Stimulated activated CD4-positive, alpha-beta T cell treated with anti-CD3 and anti-CD28 coated beads, Interleukin-15, amount 100 ng/mL, for 1 hour (primary cell): ENCODE data around the gene GPR160.
A peak's percentile ranks its signal among the peaks of the same experiment; 100 is the strongest.
"Not testable (repeated sequence)": the region's sequence is repeated elsewhere in the genome, so short reads cannot be mapped to it uniquely, and the experiment has no call there.

ENCODE experiments used
- DNase-seq, 2 donors: peaks; one replicate each; pipeline ENCODE4 v3.0.0-alpha.2; 2020; ENCODE audit warnings: low read depth in 1 of 2, low spot score in 1 of 2

Gene GPR160, protein sequence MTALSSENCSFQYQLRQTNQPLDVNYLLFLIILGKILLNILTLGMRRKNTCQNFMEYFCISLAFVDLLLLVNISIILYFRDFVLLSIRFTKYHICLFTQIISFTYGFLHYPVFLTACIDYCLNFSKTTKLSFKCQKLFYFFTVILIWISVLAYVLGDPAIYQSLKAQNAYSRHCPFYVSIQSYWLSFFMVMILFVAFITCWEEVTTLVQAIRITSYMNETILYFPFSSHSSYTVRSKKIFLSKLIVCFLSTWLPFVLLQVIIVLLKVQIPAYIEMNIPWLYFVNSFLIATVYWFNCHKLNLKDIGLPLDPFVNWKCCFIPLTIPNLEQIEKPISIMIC

DNA sequence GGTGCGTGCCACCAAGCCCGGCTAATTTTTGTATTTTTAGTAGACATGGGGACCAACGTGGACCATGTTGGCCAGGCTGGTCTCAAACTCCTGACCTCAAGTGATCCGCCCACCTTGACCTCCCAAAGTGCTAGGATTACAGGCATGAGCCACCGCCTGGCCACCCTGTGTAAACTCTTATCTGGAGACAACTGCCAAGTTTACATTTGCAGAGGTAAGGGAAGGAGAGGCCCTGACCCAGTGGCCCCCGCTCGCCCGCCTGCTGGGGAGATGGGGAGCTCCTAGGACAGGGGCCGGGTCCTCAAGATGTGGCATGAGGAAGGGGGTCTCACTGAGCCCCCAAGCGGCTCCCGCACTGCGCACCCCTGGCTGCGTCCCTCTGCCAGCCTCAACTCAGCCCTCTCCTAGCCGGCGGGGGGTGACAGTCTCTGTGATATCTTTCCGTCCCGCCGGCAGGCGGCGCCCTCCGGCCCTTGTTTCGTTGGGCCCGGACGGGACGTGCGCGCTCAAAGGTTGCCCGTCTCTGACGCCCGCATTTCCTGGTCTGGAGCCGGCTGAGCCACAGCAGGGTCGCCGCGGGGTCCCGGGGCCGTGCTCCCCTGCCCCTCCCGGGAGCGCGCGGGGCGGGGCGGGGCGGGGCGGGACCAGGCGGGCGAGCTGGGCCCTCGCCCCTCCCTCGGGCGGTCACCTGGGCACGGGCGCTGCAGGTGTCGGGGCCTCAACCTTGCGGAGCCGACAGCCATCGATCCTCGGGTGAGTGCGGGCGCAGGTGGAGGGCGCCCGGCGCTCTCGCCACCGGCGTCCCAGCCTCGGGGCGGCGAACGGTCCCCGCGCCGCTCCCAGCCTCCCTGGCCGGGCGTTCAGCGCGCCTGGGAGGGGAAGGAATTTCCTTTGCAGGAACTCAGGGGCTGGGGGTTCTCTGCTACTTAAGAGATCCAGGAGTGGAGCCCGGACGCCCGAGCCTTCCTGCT lies at the start of gene GPR160:
TSS of gene GPR160 (plus strand) at position 533 of the 971 bp plus-strand sequence. CDS start 45,978 bp downstream, outside the sequence.
- peak; percentile 60 to 75 for DNase-seq

DNA sequence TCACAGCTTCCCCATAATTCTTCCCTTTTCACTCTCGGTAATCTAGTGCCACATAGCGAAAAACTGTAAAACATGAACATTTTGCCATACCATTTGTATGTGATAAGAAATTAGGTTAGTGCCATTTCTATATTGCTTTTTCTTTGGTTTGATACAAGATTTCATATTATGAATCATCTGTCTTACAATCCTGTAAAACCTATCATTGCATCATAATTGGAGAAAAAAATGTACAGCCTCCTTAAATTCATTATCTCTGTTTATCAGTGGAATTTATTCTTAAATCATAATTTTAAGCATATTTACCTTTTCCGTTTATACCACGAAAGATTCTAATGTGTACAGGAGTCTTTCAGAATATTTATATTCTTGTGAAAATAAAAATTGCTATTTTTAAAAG lies 47.4 kb upstream of the GPR160 start:
- DNase-seq = no peak

DNA sequence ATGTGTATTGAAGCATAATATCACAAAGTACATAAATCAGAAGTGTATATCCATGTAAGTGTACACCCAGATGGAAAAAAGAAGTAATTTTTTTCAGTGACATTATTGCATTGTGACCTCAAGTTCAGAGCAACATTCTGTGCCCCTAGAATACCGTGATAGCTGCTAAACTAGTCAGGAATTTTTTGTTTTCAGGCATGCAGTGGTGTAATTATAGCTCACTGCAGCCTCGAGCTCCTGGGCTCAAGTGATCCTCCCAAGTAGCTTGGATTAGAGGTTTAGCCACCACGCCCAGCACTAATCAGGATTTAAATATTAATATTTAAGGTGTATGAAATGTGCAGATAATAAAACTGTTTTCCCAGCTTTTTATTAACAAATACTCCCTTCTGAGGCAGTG lies 45.6 kb upstream of the GPR160 start:
- no peak for DNase-seq

DNA sequence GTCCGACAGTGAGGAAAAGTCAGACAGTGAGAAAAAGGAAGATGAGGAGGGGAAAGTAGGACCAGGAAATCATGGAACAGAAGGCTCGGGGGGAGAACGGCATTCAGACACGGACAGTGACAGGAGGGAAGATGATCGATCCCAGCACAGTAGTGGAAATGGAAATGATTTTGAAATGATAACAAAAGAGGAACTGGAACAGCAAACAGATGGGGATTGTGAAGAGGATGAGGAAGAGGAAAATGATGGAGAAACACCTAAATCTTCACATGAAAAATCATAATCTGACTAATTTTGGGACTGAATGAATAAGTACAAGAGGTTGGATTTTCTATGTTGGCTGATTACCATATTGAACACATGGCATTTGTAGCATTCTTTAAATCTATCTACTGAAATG lies 45.0 kb upstream of the GPR160 start:
- DNase-seq = no peak

- no peak for DNase-seq
Observed at GRCh38 chr3:169993761-169994160, 44.0 kb upstream of the GPR160 start.

- no peak for DNase-seq
Observed at GRCh38 chr3:169996063-169996462, 41.7 kb upstream of the GPR160 start.

- DNase-seq = no peak
Observed at GRCh38 chr3:169998668-169999131, 39.1 kb upstream of the GPR160 start.

DNA sequence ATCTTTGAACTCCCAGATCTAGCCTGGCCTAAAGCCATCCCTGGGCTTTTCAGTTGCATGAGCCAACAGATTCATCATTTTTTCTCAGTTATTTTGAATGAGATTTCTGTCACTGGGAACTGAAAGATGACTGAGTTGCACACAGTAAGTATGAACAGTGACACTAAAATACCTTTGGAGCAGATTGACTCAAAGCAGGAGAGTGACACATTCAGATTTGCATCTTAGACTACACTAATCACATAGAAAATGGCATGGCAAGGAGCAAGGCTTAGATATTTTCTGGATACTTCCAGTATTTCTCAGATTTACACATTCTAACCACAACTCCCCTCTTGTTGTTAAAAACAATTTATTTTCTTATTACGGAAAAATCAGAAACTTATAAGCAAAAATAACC lies 38.4 kb upstream of the GPR160 start:
- no peak for DNase-seq

DNA sequence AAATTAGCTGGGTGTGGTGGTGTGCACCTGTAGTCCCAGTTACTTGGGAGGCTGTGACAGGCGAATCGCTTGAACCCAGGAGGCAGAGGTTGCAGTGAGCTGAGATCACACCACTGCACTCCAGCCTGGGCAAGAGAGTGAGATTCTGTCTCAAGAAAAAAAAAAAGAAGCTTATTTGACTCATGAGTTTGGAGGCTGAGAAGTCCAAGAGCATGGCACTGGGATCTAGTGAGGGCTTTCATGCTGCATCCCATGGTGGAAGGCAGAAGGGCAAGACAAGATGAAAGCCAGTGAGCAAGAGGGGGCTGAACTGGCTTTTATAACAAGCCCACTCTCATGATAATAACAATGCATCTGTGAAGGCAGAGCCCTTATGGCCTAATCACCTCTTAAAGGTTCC lies 37.7 kb upstream of the GPR160 start:
- no peak for DNase-seq

GRCh38 chr3:170002231-170002630 lies 35.6 kb upstream of the GPR160 start:
- DNase-seq = no peak

DNA sequence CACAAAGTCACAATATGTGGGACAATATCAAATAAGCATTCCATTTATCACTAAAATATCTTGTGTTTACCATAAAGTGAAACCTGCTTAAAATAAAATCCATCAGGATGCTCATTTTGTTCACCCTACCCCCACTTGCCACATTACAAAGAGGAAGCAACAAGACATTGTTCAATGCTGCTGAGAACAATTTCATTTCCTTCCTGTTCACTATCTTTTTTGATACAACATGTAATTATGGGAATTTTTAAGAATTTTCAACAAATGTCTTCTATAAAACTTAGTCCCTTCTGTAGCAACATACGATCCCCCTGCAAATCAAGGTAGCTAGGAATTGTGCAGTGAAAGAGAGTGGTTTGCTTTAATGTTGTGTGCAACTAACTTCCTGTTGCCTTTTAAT lies 34.9 kb upstream of the GPR160 start:
- DNase-seq = no peak

- no peak for DNase-seq
Observed at GRCh38 chr3:170003881-170004356, 33.9 kb upstream of the GPR160 start.

DNA sequence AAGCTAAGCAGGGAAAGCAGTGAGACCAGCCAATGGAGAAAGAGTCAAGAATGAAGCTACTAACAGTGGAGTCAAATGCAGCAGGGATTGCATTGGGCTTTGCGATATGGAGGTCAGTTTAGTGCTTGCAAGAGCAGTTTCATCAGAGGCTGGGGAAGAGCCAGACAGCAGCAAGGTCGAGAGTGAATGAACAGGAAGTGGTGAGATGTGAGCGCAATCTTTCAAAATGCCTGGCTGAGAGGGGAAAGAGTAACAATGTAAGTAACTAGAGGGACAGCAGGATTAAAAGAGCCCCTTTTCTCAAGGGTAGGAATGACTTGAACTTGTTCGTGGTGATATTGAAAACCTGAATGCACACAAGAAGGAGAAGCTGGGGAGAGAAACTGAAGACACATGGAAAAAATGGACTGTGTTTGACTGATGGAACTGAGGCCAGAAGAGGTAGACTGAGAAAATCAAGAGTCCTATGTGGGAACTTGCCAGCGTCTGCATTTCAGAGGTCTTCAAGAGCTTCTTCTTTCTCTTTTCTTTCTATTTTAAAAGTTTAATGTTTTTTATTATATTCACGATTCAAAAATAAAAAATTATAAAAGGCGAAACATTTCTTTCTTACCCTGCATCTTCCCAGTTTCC lies 30.6 kb upstream of the GPR160 start:
- DNase-seq = peak in 1 of 2 donors; percentile 1

DNA sequence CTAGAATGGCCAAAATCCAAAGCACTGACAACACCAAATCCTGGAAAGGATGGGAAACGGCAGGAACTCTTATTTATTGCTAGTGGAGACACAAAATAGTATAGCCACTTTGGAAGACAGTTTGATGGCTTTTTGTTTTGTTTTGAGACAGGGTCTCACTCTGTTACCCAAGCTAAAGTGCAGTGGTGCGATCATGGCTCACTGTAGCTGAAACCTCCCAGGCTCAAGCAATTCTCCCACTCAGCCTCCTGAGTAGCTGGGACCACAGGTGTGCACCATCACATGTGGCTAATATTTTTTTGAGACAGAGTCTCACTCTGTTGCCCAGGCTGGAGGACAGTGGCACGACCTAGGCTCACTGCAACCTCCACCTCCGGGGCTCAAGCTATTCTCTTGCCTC lies 27.3 kb upstream of the GPR160 start:
- DNase-seq = no peak

GRCh38 chr3:170012683-170013400 lies 25.0 kb upstream of the GPR160 start:
- no peak for DNase-seq

GRCh38 chr3:170016057-170016456 lies 21.7 kb upstream of the GPR160 start:
- no peak for DNase-seq

GRCh38 chr3:170019306-170019705 lies 18.5 kb upstream of the GPR160 start:
- DNase-seq = not testable (repeated sequence)

GRCh38 chr3:170021083-170021482 lies 16.7 kb upstream of the GPR160 start:
- no peak for DNase-seq

- DNase-seq = no peak
Observed at GRCh38 chr3:170022336-170022735, 15.5 kb upstream of the GPR160 start.

GRCh38 chr3:170023165-170023564 lies 14.6 kb upstream of the GPR160 start:
- no peak for DNase-seq

- DNase-seq = no peak
Observed at GRCh38 chr3:170024581-170024980, 13.2 kb upstream of the GPR160 start.
